Right ventricle myocardium superior (tissue), 1 donor: ENCODE results near the gene DISC1. TPM values are rescaled to one million over a fixed set of nuclear protein-coding genes. Genes with fewer than 3 reads are reported as not detected.
"Not testable (repeated sequence)": the region's sequence is repeated elsewhere in the genome, so short reads cannot be mapped to it uniquely, and the experiment has no call there.

Source experiments
- ATAC-seq: fragments of 200-7000 bp; cut with Tn5 transposase; one replicate; pipeline ENCODE4 v1.9.1; 2020; ENCODE audit warnings: mild to moderate bottlenecking; ENCODE audit not compliant: poor library complexity
- DNase-seq: peaks from one replicate; pipeline ENCODE4 v3.0.0-alpha.2; 2020
- intact Hi-C: fragments of 100-400 bp; cut with DNase I; formaldehyde crosslinking; loops from one replicate; pipeline ENCODE4 v1.11.2; 2022
- total RNA-seq: library from RNA; stranded (reverse); fragmentation: NEBNext Ultra II Directional; extraction: Animal tissue kit (Norgen Biotek cat#: 25700); gene quantifications from one replicate; pipeline ENCODE4 v1.2.1, GENCODE V29; 2021
- donor health status: DM: no; HTN: yes; CAD: no; lungs with severe emphysema.

DISC1 gene
- total RNA-seq, 1 donor from 2014 or later = 3.0 TPM

- intact Hi-C loops = no loop called here
- ATAC-seq (no peak), DNase-seq (no peak)
Measured at GRCh38 chr1:231965615-231966014, 339.0 kb downstream of the DISC1 start.

GRCh38 chr1:231966983-231967382 lies 340.4 kb downstream of the DISC1 start:
- ATAC-seq (no peak), DNase-seq (no peak)
- intact Hi-C loops = no loop called here

- intact Hi-C loops = no loop called here
- DNase-seq = no peak
- ATAC-seq = no peak
Measured at GRCh38 chr1:231969076-231969475, 342.5 kb downstream of the DISC1 start.

- ATAC-seq, DNase-seq, intact Hi-C loops: not testable (repeated sequence)
Measured at GRCh38 chr1:231969761-231970160, 343.2 kb downstream of the DISC1 start.

GRCh38 chr1:231970684-231971083 lies 344.1 kb downstream of the DISC1 start:
- intact Hi-C loops = no loop called here
- ATAC-seq = no peak
- no peak for DNase-seq

GRCh38 chr1:231971397-231972110 lies 345.0 kb downstream of the DISC1 start:
- intact Hi-C loops = no loop called here
- no peak for DNase-seq
- peak; percentile 89 for ATAC-seq

- DNase-seq (no peak), ATAC-seq (no peak)
- intact Hi-C loops = no loop called here
Measured at GRCh38 chr1:231972111-231972445, 345.5 kb downstream of the DISC1 start.

GRCh38 chr1:231973830-231974229 lies 347.2 kb downstream of the DISC1 start:
- no peak for DNase-seq
- intact Hi-C loops = no loop called here
- ATAC-seq = no peak

- DNase-seq (no peak), ATAC-seq (no peak)
- intact Hi-C loops = no loop called here
Measured at GRCh38 chr1:231976231-231976630, 349.6 kb downstream of the DISC1 start.

GRCh38 chr1:231981675-231982074 lies 355.1 kb downstream of the DISC1 start:
- ATAC-seq (no peak), DNase-seq (no peak)
- intact Hi-C loops = no loop called here

GRCh38 chr1:231982871-231983587 lies 356.4 kb downstream of the DISC1 start:
- no peak for ATAC-seq
- intact Hi-C loops = no loop called here
- no peak for DNase-seq

GRCh38 chr1:231983588-231984193 lies 357.1 kb downstream of the DISC1 start:
- ATAC-seq = no peak
- intact Hi-C loops = no loop called here
- DNase-seq = no peak

GRCh38 chr1:231985296-231986023 lies 358.9 kb downstream of the DISC1 start:
- DNase-seq (no peak), ATAC-seq (no peak)
- intact Hi-C loops = no loop called here

GRCh38 chr1:231986631-231987336 lies 360.2 kb downstream of the DISC1 start:
- no peak for DNase-seq
- intact Hi-C loops = no loop called here
- peak; percentile 63 for ATAC-seq

- no peak for DNase-seq
- peak; percentile 41 for ATAC-seq
- intact Hi-C loops = no loop called here
Measured at GRCh38 chr1:231990388-231990787, 363.8 kb downstream of the DISC1 start.

GRCh38 chr1:231991231-231991630 lies 364.6 kb downstream of the DISC1 start:
- DNase-seq (no peak), ATAC-seq (no peak)
- intact Hi-C loops = no loop called here

GRCh38 chr1:231993968-231994455 lies 367.4 kb downstream of the DISC1 start:
- DNase-seq (no peak), ATAC-seq (no peak)
- intact Hi-C loops = no loop called here

GRCh38 chr1:231998791-231999190 lies 372.2 kb downstream of the DISC1 start:
- intact Hi-C loops = no loop called here
- ATAC-seq (no peak), DNase-seq (no peak)

- ATAC-seq = no peak
- DNase-seq = no peak
- intact Hi-C loops = no loop called here
Measured at GRCh38 chr1:232005300-232005699, 378.7 kb downstream of the DISC1 start.
